ENCODE measurements around the gene CC2D1B. TPM values are rescaled to one million over a fixed set of nuclear protein-coding genes. Genes with fewer than 3 reads are reported as not detected.

The CC2D1B gene
- total RNA-seq, 1 experiment from 2014 or later, result 24.3 TPM

- Mint-ChIP-seq H3K4me1 (peaks cover 8 to 9% of the 10 kb centered on the region in 2 experiments), H3K27me3 (ENCODE audit: low read depth) (no peaks in the 10 kb centered on the region), H3K27ac (no peak overlapping the region), H3K4me3 (no peak overlapping the region), H3K9me3 (no peaks in the 10 kb centered on the region), H3K36me3 (ENCODE audit: insufficient read depth in 1 of 3, low read depth in 3 of 3) (peaks cover 51 to 86% (median 82%) of the 10 kb centered on the region in 3 experiments)
- Histone ChIP-seq H3K27ac (ENCODE audit: insufficient read length, low read depth, low read length) (no peak overlapping the region), H3K9me3 (ENCODE audit: control insufficient read depth, low read depth, low read length) (no peaks in the 10 kb centered on the region), H4K5ac (ENCODE audit: insufficient read length, low read depth, low read length) (no peak overlapping the region), H3K79me1 (ENCODE audit: insufficient read depth, low read depth, low read length, poor library complexity, severe bottlenecking) (no peaks in the 10 kb centered on the region), H2BK5ac (ENCODE audit: insufficient read length, low read length) (no peak overlapping the region), H2BK20ac (ENCODE audit: low read depth, low read length, poor library complexity, severe bottlenecking) (no peak overlapping the region), H3T11ph (ENCODE audit: low read length) (no peak overlapping the region), H3K4me1 (ENCODE audit: insufficient read depth, low read length) (no peaks in the 10 kb centered on the region), H3K23ac (ENCODE audit: insufficient read length, low read depth, low read length) (no peak overlapping the region), H2BK120ac (ENCODE audit: low read depth, low read length, poor library complexity, severe bottlenecking) (no peak overlapping the region), H4K91ac (ENCODE audit: insufficient read length, low read depth, low read length) (no peak overlapping the region), H4K20me1 (ENCODE audit: control insufficient read depth, insufficient read depth, insufficient read length) (no peaks in the 10 kb centered on the region), H2BK15ac (ENCODE audit: low read depth, low read length) (no peak overlapping the region), H2BK12ac (ENCODE audit: insufficient read length, low read depth, low read length) (no peak overlapping the region), H3K14ac (ENCODE audit: insufficient read depth, low read length) (no peak overlapping the region), H4K8ac (replicated peaks; ENCODE audit: insufficient read length, low read depth, low read length) (no peak overlapping the region), H3K23me2 (ENCODE audit: insufficient read length, low read depth, low read length, poor library complexity, severe bottlenecking) (no peaks in the 10 kb centered on the region), H3K4ac (ENCODE audit: low read depth, low read length) (no peak overlapping the region), H3K79me2 (ENCODE audit: insufficient read depth, low read length) (no peaks in the 10 kb centered on the region), H3K27me3 (ENCODE audit: insufficient read depth, low read length) (no peaks in the 10 kb centered on the region), H2AK5ac (ENCODE audit: insufficient read length, low read length) (no peak overlapping the region), H3K18ac (ENCODE audit: insufficient read length, low read depth, low read length) (no peak overlapping the region), H3K56ac (ENCODE audit: insufficient read length, low read depth, low read length) (no peak overlapping the region), H3K4me2 (ENCODE audit: insufficient read depth, insufficient read length, low read length) (no peak overlapping the region), H2AFZ (ENCODE audit: low read length) (no peak overlapping the region), H3K9ac (ENCODE audit: extremely low read depth, insufficient read length, low read length) (no peak overlapping the region)
- no CpG with 5 or more reads among the region's 11 CpGs for WGBS (ENCODE audit: extremely low coverage, insufficient read length, low lambda C conversion rate)
- TF ChIP-seq CTCF (conservative IDR thresholded peaks at IDR 0.05), result no peak
- DNase-seq, result no peak
These were observed 10.0 kb downstream of the CC2D1B start for GRCh38 chr1:52355847-52356505.

Data from H9 (cell line).